ENCODE results near the gene PPM1F. TPM values are rescaled to one million over a fixed set of nuclear protein-coding genes. Genes with fewer than 3 reads are reported as not detected.

The PPM1F gene
- total RNA-seq, 4 donors from 2014 or later = 13.8 to 28.9 (median 21.0) TPM

GRCh38 chr22:21970800-21971617 lies 18.4 kb upstream of the PPM1F start:
- no peak overlapping the region for H3K27ac ChIP-seq
- no peaks in the 10 kb centered on the region for H3K4me1 ChIP-seq
- H3K36me3 ChIP-seq = peaks cover 0 to 90% (median 0%) of the 10 kb centered on the region in 3 donors
- no peak overlapping the region for H3K4me3 ChIP-seq
- H3K9me3 ChIP-seq = no peaks in the 10 kb centered on the region
- TF ChIP-seq POLR2A (IDR thresholded peaks at IDR 0.05) = no peak
- no peak for TF ChIP-seq CTCF (IDR thresholded peaks at IDR 0.05)
- no peaks in the 10 kb centered on the region for H3K27me3 ChIP-seq
- DNase-seq = no peak

- Histone ChIP-seq H3K9me3 (no peaks in the 10 kb centered on the region), H3K4me3 (no peak overlapping the region), H3K27me3 (no peaks in the 10 kb centered on the region), H3K36me3 (peaks cover 0 to 98% (median 0%) of the 10 kb centered on the region in 3 donors), H3K4me1 (no peaks in the 10 kb centered on the region), H3K27ac (no peak overlapping the region)
- TF ChIP-seq POLR2A (IDR thresholded peaks at IDR 0.05) (no peak), CTCF (IDR thresholded peaks at IDR 0.05) (no peak)
- no peak for DNase-seq
Measured at GRCh38 chr22:21970037-21970799, 17.6 kb upstream of the PPM1F start.

DNA sequence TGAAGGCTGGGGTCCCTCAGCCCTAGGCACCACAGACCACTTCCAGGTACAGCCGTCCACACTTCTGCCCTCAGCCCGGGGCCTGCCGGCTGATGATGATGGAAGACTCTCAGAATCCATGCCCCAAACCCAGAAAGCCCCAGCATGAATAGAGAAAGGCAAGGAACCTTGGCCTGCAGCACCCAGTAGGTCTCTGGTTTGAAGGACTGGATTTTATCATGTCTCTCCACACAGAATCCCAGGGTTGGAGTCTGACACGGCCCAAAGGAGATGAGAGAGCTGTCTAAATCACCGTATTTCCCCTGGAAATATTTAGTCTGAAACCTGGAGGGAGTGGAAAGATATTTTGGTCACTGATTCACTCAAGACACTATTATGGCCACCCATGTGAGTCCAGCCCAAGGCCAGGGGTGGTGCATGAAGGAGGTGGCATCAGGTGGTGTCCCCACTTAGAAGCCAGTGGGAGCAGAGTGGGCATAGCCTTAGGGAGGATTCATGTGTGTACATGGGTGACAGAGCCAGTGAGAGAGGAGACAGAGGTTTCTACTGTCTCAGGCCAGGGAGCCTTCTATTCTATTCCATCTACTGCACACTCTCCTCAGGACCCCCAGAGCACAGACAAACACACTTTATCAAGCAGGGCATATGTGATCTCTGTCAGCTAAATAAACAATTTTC lies 15.9 kb upstream of the PPM1F start:
- Histone ChIP-seq H3K27ac (no peak overlapping the region), H3K9me3 (no peaks in the 10 kb centered on the region), H3K27me3 (no peaks in the 10 kb centered on the region), H3K36me3 (peaks cover 0 to 99% (median 0%) of the 10 kb centered on the region in 3 donors), H3K4me1 (no peaks in the 10 kb centered on the region), H3K4me3 (no peak overlapping the region)
- no peak for DNase-seq
- no peak for TF ChIP-seq CTCF (IDR thresholded peaks at IDR 0.05)
- TF ChIP-seq POLR2A (IDR thresholded peaks at IDR 0.05) = no peak

DNA sequence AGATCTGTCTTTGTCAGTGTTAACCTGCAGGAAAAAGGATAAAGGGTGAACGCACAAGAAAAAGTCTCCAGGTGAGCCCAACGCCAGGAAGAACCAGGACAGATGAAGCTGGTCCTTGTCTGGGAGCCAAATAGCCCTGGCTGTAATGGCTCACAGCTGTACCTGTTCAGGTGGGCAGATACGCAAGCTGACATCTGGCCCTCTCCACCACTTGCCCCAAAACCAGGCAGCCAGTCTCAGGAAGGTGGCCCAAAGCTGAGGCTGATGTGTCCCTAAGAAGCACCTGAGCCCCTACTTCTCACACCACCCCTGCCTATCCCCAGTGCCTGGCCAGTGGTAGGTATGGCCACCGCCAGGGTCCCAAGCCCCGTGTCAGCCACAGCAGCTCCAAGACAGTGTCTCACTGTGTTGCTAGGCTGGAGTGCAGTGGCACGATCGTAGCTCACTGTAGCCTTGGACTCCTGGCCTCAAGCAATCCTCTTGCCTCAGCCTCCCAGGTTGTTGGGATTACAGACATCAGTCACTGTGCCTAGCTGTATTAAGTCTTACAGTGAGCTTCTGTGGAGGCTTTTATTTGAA lies 15.1 kb upstream of the PPM1F start:
- Histone ChIP-seq H3K4me1 (no peaks in the 10 kb centered on the region), H3K27me3 (no peaks in the 10 kb centered on the region), H3K27ac (no peak overlapping the region), H3K9me3 (no peaks in the 10 kb centered on the region), H3K4me3 (no peak overlapping the region), H3K36me3 (peaks cover 0 to 99% (median 0%) of the 10 kb centered on the region in 3 donors)
- peak in 1 of 3 donors; percentile 34 for DNase-seq
- TF ChIP-seq CTCF (IDR thresholded peaks at IDR 0.05) (no peak), POLR2A (IDR thresholded peaks at IDR 0.05) (no peak)

Data from Peyer's patch (tissue), 4 donors.